AG09309 (cell line): ENCODE measurements around the gene KCNK6.

Source experiments
- DNase-seq: peaks from one replicate; pipeline ENCODE4 v3.0.0-alpha.2; 2010; ENCODE audit warnings: low read depth
- H3K4me3 ChIP-seq: 2 replicates; pipeline ENCODE4 v1.5.1; 2011; ENCODE audit warnings: mild to moderate bottlenecking, low read depth, low read length, moderate library complexity; ENCODE audit not compliant: control insufficient read depth
- CTCF ChIP-seq: IDR thresholded peaks from 2 replicates; pipeline ENCODE4 v1.5.1; 2011; ENCODE audit warnings: mild to moderate bottlenecking, low read depth, low read length, inconsistent platforms; ENCODE audit not compliant: insufficient read depth, control insufficient read depth; ENCODE audit errors: missing control alignments

KCNK6 gene

GRCh38 chr19:38306236-38306635 lies 13.4 kb upstream of the KCNK6 start:
- H3K4me3 ChIP-seq: no peak overlapping the region
- DNase-seq: no peak
- TF ChIP-seq CTCF: no peak

GRCh38 chr19:38307076-38307475 lies 12.6 kb upstream of the KCNK6 start:
- H3K4me3 ChIP-seq: no peak overlapping the region
- TF ChIP-seq CTCF: no peak
- no peak for DNase-seq

- TF ChIP-seq CTCF: no peak
- no peak for DNase-seq
- no peak overlapping the region for H3K4me3 ChIP-seq
Observed at GRCh38 chr19:38307597-38307996, 12.0 kb upstream of the KCNK6 start.

GRCh38 chr19:38308006-38308766 lies 11.5 kb upstream of the KCNK6 start:
- no peak for TF ChIP-seq CTCF
- no peak for DNase-seq
- H3K4me3 ChIP-seq: no peak overlapping the region

- no peak for DNase-seq
- no peak overlapping the region for H3K4me3 ChIP-seq
- no peak for TF ChIP-seq CTCF
Observed at GRCh38 chr19:38308926-38309614, 10.6 kb upstream of the KCNK6 start.

- no peak overlapping the region for H3K4me3 ChIP-seq
- TF ChIP-seq CTCF: no peak
- no peak for DNase-seq
Observed at GRCh38 chr19:38309615-38310278, 9.9 kb upstream of the KCNK6 start.
